NT2/D1 (cell line): Measurements from ENCODE around the gene IL12B.

Experiments
- SUZ12 ChIP-seq: IDR thresholded peaks from 2 replicates; pipeline ENCODE4 v1.6.1; 2011; ENCODE audit not compliant: insufficient read length, insufficient read depth; ENCODE audit errors: extremely low read depth
- YY1 ChIP-seq: IDR thresholded peaks from 2 replicates; pipeline ENCODE4 v1.6.1; 2011; ENCODE audit not compliant: insufficient read length, insufficient read depth
- ZNF274 ChIP-seq: IDR thresholded peaks from 2 replicates; pipeline ENCODE4 v1.6.1; 2011; ENCODE audit warnings: mild to moderate bottlenecking, low read depth, low read length

- TF ChIP-seq YY1 = no peak
- TF ChIP-seq ZNF274 = no peak
- no peak for TF ChIP-seq SUZ12
Measured at GRCh38 chr5:159310511-159310910, 19.8 kb downstream of the IL12B start.
